Mucosa of rectum (tissue), 2 donors: ENCODE measurements around the gene SLX1A.
A peak's percentile ranks its signal among the peaks of the same experiment; 100 is the strongest.
"Not testable (repeated sequence)": the region's sequence is repeated elsewhere in the genome, so short reads cannot be mapped to it uniquely, and the experiment has no call there.

Source experiments
- H3K27ac ChIP-seq, 2 donors: one replicate each; pipeline ENCODE4 v1.7.0; 2013; ENCODE audit warnings: inconsistent platforms in 2 of 2, low read depth in 2 of 2, low read length in 2 of 2
- H3K27me3 ChIP-seq, 2 donors: one replicate each; pipeline ENCODE4 v1.7.0; 2013; ENCODE audit warnings: low read length in 2 of 2; ENCODE audit not compliant: control insufficient read depth in 2 of 2, insufficient read depth in 2 of 2
- H3K36me3 ChIP-seq, 2 donors: one replicate each; pipeline ENCODE4 v1.7.0; 2013; ENCODE audit warnings: low read length in 2 of 2; ENCODE audit not compliant: control insufficient read depth in 2 of 2, insufficient read depth in 2 of 2
- H3K4me1 ChIP-seq, 2 donors: one replicate each; pipeline ENCODE4 v1.7.0; 2013; ENCODE audit warnings: low read length in 2 of 2, mild to moderate bottlenecking in 1 of 2; ENCODE audit not compliant: control insufficient read depth in 2 of 2, insufficient read depth in 2 of 2
- H3K4me3 ChIP-seq, 2 donors: one replicate each; pipeline ENCODE4 v1.7.0; 2013; ENCODE audit warnings: low read length in 2 of 2
- H3K9ac ChIP-seq, 2 donors: one replicate each; pipeline ENCODE4 v1.7.0; 2013; ENCODE audit warnings: low read length in 2 of 2, low read depth in 1 of 2, mild to moderate bottlenecking in 1 of 2
- H3K9me3 ChIP-seq, 2 donors: one replicate each; pipeline ENCODE4 v1.7.0; 2013; ENCODE audit warnings: low read length in 2 of 2; ENCODE audit not compliant: control insufficient read depth in 2 of 2
- donor health status: healthy.
- donor health status: Normal muscosa, but diverticular disease.

The SLX1A gene

DNA sequence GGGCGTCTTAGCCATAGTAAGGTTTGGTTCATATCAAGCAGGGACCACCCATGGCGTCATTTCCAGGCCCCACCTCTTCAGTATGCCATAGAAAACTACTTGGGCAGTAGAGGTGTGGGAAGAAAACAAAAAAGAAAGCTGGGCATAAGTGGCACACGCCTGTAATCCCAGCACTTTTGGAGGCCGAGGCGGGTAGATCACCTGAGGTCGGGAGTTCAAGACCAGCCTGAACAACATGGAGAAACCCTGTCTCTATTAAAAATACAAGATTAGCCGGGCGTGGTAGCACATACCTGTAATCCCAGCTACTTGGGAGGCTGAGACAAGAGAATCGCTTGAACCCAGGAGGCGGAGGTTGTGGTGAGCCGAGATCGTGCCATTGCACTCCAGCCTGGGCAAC is 2.5 kb upstream of the SLX1A start:
- H3K27ac ChIP-seq, H3K9ac ChIP-seq, H3K27me3 ChIP-seq, H3K9me3 ChIP-seq, H3K36me3 ChIP-seq, H3K4me3 ChIP-seq: not testable (repeated sequence)
- peaks cover 9 to 12% of the 10 kb centered on the region in 2 donors for H3K4me1 ChIP-seq

GRCh38 chr16:30193098-30193497 is 577 bp upstream of the SLX1A start:
- H3K9me3 ChIP-seq, H3K4me3 ChIP-seq, H3K27ac ChIP-seq, H3K27me3 ChIP-seq, H3K9ac ChIP-seq, H3K36me3 ChIP-seq, H3K4me1 ChIP-seq: not testable (repeated sequence)

DNA sequence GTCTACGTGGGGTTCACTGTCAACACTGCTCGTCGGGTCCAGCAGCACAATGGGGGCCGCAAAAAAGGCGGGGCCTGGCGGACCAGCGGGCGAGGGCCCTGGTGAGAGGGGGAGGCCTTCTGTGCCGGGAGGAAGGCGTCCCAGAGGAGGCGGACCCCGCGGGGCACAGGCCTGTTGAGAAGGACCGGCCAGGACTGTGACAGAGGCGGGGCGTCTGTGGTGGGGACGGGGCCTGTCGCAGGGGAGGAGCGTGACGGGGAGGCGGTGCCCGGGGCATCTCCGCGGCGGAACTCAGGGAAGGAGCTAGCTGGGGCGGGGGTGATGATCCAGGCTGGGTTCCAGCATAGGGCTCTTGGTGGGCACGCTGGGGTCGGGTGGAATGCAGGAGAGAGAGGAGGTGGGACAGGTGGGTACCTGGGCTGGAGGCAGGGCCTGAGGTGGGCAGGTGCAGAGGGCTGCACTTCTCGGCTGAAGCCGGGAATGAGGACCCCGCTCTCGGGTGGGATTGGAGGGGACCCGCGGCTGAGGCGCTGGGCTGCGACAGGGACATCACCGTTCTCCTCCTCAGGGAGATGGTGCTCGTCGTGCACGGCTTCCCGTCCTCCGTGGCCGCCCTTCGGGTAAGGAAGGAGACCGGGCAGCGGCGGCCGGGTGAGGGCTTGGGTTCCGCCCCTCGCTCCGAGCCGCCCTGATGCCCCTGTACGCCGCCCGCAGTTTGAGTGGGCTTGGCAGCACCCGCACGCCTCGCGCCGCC is 674 bp downstream of the SLX1A start:
- H3K9ac ChIP-seq, H3K27me3 ChIP-seq, H3K4me1 ChIP-seq, H3K9me3 ChIP-seq, H3K27ac ChIP-seq, H3K36me3 ChIP-seq: not testable (repeated sequence)
- peak overlapping the region; percentile 50 to 56 for H3K4me3 ChIP-seq

GRCh38 chr16:30197001-30197400 is 3.3 kb downstream of the SLX1A start:
- not testable (repeated sequence) for H3K27ac ChIP-seq, H3K27me3 ChIP-seq, H3K36me3 ChIP-seq, H3K4me1 ChIP-seq, H3K4me3 ChIP-seq, H3K9me3 ChIP-seq, H3K9ac ChIP-seq

- not testable (repeated sequence) for H3K4me3 ChIP-seq, H3K9me3 ChIP-seq, H3K9ac ChIP-seq, H3K36me3 ChIP-seq, H3K27me3 ChIP-seq, H3K4me1 ChIP-seq, H3K27ac ChIP-seq
Observed at GRCh38 chr16:30199049-30199448, 5.4 kb downstream of the SLX1A start, which contains the start of gene SULT1A3. Gene SULT1A3 (plus strand): TSS chr16:30199255. CDS start chr16:30200729, 1,474 bp downstream.

DNA sequence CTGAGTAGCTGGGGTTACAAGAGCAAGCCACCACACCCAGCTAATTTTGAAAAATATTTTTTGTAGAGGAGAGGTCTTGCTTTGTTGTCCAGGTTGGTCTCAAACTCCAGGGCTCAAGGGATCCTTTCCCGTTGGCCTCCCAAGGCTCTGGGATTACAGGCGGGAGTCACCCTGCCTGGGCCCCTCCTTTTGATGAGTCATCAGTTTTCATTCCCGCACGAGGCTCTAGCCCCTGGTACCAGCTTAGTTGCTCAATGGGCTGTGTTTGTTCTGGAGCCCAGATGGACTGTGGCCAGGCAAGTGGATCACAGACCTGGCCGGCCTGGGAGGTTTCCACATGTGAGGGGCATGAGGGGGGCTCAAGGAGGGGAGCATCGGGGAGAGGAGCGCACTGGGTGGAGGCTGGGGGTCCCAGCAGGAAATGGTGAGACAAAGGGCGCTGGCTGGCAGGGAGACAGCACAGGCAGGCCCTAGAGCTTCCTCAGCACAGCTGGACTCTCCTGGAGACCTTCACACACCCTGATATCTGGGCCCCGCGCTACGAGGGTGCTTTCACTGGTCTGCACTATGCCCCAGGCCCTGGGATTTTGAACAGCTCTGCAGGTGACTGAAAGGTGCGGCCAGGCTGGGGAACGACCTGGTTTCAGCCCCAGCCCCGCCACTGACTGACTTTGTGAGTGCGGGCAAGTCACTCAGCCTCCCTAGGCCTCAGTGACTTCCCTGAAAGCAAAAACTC is 6.1 kb downstream of the SLX1A start:
- H3K4me3 ChIP-seq, H3K27me3 ChIP-seq, H3K9ac ChIP-seq, H3K36me3 ChIP-seq, H3K27ac ChIP-seq, H3K4me1 ChIP-seq, H3K9me3 ChIP-seq: not testable (repeated sequence)

GRCh38 chr16:30205541-30206236 is 12.0 kb downstream of the SLX1A start:
- not testable (repeated sequence) for H3K4me1 ChIP-seq, H3K9me3 ChIP-seq, H3K27ac ChIP-seq, H3K9ac ChIP-seq, H3K27me3 ChIP-seq, H3K36me3 ChIP-seq
- H3K4me3 ChIP-seq: peak overlapping the region; percentile 48 to 54

GRCh38 chr16:30206252-30206651 is 12.6 kb downstream of the SLX1A start:
- H3K9ac ChIP-seq, H3K27me3 ChIP-seq, H3K4me1 ChIP-seq, H3K9me3 ChIP-seq, H3K27ac ChIP-seq, H3K36me3 ChIP-seq: not testable (repeated sequence)
- H3K4me3 ChIP-seq: peak overlapping the region in 1 of 2 donors; percentile 54

DNA sequence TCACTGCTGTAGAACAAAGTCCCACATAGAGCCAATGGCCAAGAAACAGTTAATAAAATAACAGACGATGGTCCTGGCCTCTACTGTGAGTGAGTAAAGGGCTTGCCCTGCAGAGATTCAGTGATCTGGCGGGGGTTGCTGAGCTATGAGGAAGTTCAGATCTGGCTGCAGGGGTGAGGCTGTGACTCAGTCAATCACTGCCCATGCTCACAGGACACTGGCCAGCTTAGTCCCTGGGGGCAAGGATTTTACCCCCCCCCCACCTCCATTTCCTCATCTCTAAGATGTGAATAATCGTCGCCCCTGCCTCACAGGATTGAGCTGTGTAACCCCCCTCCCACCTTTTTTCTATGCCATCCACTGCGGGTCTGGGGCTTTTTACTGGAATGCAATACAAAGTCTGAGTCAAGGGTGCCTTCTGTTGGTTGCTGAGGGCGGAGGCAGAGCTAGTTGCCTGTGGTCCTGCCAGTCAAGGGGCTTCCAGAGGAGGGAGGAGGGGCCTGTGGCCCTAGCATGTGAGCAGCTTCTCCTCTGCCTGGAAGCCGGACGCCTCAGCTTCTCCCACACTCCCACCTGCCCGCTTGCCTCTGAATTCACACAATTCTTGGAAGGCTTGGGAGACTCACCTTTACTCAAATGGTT is 13.5 kb downstream of the SLX1A start:
- not testable (repeated sequence) for H3K9ac ChIP-seq, H3K9me3 ChIP-seq, H3K4me3 ChIP-seq, H3K27ac ChIP-seq, H3K36me3 ChIP-seq, H3K4me1 ChIP-seq, H3K27me3 ChIP-seq

- H3K36me3 ChIP-seq, H3K27me3 ChIP-seq, H3K4me3 ChIP-seq, H3K4me1 ChIP-seq, H3K9me3 ChIP-seq, H3K9ac ChIP-seq, H3K27ac ChIP-seq: not testable (repeated sequence)
Observed at GRCh38 chr16:30209032-30209431, 15.4 kb downstream of the SLX1A start.
